Prostate gland (tissue), 2 donors: ENCODE results near the gene ZNF814.

Source experiments
- POLR2A ChIP-seq: fragments of 450-650 bp; IDR thresholded peaks from one replicate; pipeline ENCODE4 v1.6.1; 2016; ENCODE audit warnings: antibody characterized with exemption, mild to moderate bottlenecking
- TF ChIP-seq, protein P1 (sequence below), 4 experiments: fragments of 200-600 bp in 2 of 4; fragments of 450-650 bp in 2 of 4; sonication (generic) in 2 of 4; IDR thresholded peaks; 1 replicate in 3 of 4; 2 replicates in 1 of 4; pipeline ENCODE4 v1.5.1; 2016 to 2019; ENCODE audit warnings: antibody characterized with exemption in 4 of 4, mild to moderate bottlenecking in 2 of 4, moderate library complexity in 2 of 4

DNA sequence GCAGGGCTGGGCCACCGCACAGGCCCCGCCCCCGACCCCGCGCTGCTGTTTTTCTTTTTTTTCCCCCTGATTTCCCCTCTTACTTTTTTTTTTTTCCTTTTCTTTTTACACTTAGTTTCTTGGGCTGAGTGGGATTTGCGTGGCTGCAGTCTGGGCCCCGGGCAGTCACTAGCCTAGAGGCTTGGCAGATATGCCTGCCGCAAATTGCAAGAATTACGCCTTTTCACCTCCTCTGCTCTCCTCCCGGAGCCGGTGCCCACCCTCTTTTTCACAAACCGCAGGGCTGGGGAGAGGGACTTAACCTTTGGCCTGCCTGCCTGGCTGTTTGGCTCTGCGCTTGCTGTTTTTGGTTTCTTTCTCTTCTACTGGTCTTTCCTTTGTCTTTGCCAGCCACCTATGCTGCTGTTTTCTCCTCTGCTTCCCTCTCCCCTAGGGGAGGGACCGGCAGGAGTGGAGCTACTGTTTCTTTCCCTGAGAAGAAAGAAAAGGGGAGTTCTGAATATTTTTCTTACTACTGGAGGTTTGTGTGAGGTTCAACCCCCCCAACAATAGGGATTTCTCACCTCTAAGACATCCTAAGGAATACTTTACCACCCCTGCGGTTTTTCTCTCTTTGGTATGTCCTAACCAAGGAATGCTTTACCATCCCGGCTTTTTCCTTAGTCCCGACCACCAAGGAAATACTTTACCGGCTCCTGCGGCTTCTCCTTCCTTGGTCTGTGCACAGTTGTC is 85.1 kb downstream of the ZNF814 start:
- TF ChIP-seq, protein P1, sequence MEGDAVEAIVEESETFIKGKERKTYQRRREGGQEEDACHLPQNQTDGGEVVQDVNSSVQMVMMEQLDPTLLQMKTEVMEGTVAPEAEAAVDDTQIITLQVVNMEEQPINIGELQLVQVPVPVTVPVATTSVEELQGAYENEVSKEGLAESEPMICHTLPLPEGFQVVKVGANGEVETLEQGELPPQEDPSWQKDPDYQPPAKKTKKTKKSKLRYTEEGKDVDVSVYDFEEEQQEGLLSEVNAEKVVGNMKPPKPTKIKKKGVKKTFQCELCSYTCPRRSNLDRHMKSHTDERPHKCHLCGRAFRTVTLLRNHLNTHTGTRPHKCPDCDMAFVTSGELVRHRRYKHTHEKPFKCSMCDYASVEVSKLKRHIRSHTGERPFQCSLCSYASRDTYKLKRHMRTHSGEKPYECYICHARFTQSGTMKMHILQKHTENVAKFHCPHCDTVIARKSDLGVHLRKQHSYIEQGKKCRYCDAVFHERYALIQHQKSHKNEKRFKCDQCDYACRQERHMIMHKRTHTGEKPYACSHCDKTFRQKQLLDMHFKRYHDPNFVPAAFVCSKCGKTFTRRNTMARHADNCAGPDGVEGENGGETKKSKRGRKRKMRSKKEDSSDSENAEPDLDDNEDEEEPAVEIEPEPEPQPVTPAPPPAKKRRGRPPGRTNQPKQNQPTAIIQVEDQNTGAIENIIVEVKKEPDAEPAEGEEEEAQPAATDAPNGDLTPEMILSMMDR (IDR thresholded peaks at IDR 0.05): no peak
- no peak for TF ChIP-seq POLR2A
